Islet precursor cell (in vitro differentiated cells): ENCODE data around the gene EXD2.
"Not testable (repeated sequence)": the region's sequence is repeated elsewhere in the genome, so short reads cannot be mapped to it uniquely, and the experiment has no call there.

Source experiments
- DNase-seq: peaks from one replicate; pipeline ENCODE4 v3.0.0-alpha.2; 2018

EXD2 gene, protein sequence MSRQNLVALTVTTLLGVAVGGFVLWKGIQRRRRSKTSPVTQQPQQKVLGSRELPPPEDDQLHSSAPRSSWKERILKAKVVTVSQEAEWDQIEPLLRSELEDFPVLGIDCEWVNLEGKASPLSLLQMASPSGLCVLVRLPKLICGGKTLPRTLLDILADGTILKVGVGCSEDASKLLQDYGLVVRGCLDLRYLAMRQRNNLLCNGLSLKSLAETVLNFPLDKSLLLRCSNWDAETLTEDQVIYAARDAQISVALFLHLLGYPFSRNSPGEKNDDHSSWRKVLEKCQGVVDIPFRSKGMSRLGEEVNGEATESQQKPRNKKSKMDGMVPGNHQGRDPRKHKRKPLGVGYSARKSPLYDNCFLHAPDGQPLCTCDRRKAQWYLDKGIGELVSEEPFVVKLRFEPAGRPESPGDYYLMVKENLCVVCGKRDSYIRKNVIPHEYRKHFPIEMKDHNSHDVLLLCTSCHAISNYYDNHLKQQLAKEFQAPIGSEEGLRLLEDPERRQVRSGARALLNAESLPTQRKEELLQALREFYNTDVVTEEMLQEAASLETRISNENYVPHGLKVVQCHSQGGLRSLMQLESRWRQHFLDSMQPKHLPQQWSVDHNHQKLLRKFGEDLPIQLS

DNA sequence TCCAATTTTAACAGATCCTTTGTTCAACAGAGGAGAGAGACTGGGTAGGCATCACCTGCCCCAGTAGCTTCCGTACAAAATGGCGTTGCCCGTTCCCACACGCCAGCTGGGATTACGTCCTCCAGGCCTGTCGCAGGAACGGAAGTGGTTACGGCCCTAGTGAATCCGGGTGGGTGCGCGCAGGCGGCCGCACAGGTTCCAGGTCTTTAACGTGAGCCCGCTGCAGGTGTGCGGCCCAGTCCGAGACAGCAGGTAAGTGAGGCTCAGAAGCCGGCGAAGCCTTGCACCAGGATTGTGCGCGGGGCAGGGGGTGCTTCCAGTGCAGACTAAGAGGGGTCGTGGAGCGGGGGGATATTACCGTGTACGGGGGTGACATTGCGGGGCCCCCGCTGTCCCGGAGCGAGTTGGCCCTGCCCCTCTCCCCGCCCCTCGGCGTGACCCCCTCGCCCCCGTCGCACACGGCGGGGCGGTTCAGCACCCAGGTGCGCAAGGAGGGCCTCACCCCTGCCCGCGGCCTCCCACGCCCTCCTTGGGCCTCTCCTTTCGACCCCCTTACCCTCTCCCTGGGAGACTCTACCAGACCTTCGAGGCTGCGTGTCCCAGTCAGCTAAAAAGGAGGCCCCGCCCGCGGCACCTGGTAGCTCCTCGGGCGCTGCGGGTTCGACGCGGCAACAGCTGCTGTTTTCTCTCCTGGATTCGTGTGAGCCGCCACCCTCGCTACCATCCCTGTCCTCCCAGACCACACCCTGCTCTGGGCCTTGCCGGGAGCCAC, at the start of gene EXD2:
TSS of gene EXD2 (plus strand) at position 159 of the 772 bp plus-strand sequence. CDS start 17,973 bp downstream, outside the sequence.
- peak; percentile 97 for DNase-seq

DNA sequence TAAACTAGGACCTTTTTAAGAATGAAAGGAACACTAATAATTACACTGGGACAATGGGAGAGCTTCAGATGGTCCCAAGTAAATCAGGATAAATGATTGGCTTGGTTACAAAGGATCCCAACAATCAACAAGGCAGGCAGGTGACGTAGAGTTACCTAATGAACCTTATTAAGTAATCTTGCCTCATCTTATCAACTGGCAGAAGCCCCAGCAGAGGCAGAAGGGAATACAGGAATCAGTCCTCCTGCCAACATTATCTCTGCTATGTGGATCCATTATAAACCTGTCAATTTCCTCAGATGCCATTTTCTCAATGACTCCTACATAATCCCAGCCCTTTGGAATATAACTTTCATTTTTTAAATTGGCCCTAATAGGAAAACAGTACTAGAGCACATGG, 49.7 kb upstream of the EXD2 start:
- no peak for DNase-seq

DNA sequence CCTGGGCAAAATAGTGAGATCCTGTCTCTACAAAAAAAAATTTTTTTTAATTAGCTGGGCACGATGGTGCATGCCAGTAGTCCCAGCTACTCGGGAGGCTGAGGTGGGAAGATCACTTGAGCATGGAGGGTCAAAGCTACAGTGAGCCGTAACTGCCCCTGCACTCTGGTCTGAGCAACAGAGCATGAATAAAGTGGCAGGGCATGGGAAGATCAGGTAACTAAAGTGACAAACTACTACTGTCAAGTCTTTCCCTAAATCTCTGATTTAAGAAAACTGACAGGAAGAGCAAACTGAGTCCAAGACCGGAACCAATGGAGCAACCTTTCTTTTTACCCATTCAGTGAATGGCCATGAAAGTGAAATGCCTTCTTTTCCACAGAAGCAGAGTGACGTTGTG, 49.2 kb upstream of the EXD2 start:
- no peak for DNase-seq

DNA sequence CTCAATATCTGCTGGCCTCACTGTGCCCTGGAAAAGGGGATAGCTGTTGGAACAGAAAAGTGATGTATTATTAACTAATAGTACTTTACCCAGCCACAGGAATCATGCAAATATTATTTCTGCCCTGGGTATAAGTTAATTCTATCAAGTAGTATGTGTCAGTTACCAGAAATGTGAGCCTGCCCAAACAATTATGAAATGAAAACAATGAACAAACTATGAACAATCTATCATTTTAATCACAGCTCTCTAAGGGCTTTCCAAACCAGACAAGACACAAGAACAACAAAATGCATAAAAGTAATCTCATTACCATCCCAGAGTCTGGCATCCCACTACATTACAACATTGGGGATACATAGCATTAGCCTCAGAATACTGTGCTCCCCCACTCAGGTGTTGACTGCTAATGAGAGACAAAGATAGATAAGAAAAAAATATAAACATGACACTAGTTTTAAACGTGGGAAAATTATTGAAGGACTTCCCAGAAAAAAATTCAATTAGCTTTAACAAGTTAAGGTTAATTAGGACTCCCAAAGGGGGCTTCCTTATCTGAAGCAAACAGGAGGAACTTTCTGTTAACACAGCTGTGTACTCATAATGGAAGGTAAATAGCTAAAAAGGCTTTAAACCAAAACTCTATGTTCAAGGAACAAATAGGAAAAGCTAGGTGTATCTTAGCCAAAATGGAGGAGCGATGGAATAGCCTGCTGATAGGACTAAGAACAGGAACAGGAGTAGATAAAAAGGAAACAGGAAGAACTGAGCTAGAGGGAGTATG, 41.6 kb upstream of the EXD2 start:
- DNase-seq = no peak

DNA sequence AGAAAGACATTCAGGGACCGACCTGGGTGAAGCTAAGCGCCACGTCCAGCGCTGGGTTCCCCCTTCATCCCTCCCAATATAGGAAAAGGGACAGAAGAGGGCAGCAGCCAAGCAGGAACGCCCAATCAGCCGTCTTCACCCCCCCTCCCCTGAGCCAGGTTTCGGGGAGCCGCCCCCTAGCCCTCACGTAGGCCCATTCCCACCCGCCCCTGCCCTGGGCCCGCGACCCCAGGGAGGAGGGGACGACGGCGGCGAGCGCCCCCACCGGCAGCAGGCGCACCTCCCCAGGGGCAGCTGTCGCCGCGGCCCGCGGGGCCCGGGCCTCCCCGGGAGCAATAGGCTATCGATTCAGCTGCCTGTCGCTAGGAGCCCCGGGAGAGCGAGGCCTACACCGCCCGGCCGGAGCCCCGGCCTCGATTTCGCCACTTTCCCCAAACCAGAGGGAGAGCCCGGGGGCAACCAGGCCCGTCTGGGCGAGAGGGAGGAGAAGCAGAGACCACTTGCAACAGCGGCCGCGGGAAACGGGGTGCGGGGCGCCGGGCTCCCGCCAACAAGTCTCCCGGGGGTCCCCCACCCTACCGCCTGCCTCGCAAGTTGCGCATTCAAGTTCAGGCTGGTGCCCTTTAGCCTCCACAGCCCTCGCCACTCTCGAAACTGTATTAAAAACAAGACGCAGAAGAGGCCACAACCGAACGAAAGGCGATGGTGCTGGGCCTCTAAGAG, 39.7 kb upstream of the EXD2 start:
- DNase-seq = peak; percentile 89

DNA sequence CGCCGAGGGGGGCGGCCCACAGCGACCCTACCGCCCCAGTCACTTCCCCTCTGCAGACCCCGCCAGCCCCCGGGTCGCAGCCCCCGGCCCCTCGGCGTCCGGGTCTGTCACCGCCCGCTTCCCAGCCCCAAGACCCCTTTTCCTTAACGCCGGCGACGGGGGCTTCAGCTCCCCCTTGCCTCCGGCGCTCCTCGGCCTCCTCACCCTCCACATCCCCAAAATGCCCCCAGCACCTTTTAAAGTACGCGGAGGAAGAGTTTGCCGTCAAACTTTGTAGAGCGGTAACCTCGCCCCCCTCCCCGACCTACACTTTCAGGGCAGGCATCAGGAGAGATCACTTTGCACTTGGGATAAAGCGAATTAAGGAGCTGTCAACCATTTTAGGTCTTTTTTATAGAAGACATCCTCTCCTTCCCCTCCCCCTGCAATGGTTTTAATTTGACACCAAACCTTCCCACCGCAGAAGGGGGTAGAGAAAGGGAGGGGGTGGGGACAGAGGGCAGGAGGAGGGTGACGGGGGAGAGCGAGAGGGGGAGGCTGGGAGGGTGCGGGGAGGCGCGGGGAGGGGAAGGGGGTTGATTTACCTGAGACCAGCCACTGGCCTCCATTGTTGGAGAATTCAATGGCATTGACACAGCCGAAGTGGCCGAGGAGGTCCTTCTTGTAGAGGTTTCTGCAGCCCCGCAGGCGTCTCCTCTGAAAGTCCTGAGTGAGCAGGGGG, 39.0 kb upstream of the EXD2 start:
- DNase-seq = peak; percentile 54

DNA sequence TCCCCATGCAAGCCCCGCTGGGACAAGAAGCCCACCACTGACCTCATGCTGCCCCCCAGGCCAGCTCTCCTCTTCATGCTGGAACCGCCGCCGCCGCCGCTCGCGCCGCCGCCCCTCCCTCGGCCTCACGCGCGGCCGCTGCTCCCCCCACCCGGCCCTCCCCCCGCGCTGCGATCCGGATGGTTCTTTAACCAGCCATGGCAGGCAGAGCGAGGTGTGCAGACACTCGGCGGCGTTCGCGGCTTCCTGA, 38.5 kb upstream of the EXD2 start, which contains the start of gene DCAF5:
TSS of gene DCAF5 (minus strand) at position 218 of the 250 bp plus-strand sequence. CDS start at position 77, 141 bp downstream.
- peak; percentile 98 for DNase-seq

DNA sequence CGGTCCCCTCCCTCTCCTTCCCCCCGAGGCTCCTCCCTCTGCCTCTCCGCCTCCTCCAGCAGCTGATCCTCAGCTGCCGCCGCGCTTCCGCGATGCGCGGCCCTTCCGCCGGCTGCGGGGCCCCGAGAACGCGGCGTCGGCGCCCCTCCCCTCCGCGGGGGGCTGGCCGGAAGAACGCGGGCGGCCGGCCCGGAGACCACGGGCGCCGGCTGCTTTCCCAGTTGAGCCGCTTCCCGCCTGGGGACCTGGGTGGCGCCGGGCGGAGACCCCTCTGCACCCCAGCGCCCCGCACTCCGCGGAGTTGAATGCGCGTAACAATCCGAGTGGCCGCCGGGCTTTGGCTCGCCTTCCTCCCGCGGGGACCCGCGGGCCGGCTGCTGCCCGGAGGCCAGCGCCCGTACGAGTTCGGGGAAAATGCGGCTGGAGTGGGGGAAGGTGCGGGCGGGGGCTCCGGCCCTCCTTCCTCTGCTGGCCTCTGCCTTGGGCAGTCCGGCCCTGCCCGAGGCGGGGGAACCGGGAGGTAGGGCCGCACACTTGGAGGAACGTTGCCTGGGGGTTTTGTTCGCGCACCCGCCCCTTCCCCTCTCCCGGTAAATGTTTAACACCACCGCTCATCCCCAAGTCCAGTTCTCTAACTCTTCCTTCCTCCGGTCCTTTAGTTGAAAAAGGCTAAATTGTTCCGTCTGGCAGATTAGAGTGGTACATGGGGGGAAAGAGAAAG, 38.0 kb upstream of the EXD2 start:
- DNase-seq = no peak

DNA sequence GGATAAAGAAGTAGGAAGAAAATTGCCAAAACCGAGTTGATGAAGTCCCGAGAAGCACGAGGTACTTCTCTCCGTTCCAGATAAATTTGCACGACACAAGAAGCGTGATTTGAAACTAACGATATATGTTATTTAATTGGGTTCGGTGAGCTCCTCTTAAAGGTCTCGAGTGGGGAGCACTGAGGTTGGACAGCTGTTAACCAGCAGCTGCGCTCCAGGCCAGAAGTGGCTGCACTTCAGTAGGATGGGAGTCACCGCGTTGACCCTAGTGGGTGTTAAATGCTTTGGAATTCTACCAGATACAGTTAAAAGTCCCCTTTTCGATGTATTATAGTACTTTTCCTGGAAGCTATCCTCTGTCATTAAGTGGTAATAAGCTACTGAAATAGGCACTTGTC, 37.4 kb upstream of the EXD2 start:
- no peak for DNase-seq

DNA sequence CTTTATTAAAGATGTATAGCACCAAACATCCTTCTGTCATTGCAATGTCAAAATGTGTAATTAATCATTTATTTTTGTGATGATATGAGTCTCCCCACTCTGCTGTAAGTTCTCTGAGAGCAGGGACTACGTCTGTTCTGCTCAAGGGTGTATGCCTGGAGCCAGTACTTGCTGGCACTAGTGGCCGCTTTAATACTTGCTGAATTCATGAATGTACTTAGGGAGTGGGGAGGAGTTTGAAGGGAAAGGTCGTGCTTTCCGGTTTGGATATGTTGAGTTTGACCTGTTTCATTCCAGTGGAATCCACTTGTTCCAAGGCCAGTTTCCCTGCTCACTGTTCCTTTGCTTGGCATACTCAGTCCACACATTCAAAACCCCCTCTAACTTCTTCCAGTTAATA, 36.5 kb upstream of the EXD2 start:
- DNase-seq = peak; percentile 55

DNA sequence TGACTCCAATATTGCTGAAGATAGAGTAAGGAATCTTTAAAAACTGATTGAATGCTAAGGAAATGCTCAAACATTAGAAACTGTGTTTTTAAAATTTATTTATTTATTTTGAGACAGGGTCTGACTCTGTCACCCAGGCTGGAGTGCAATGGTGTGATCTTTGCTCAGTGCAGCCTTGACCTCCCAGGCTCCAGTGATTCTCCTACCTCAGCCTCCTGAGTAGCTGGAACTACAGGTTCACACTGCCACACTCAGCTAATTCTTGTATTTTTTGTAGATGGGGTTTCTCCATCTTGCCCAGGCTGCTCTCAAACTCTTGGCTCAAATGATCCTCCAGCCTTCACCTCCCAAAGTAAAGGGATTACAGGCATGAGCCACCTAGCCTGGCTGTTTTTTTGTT, 35.1 kb upstream of the EXD2 start:
- DNase-seq = no peak

DNA sequence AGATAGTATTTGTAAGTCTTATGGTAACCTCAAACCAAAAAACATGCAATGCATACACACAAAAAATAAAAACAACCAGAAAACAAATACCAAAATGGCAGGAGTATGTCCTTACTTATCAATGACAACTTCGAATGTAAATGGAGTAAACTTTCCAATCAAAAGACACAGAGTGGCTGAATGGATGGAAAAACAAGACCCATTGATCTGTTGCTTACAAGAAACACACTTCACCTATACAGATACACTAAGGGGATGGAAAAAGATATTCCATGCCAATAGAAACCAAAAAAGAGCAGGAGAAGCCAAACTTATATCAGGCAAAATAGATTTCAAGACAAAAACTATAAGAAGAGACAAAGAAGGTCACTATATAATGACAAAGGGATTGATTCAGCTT, 29.7 kb upstream of the EXD2 start:
- no peak for DNase-seq

DNA sequence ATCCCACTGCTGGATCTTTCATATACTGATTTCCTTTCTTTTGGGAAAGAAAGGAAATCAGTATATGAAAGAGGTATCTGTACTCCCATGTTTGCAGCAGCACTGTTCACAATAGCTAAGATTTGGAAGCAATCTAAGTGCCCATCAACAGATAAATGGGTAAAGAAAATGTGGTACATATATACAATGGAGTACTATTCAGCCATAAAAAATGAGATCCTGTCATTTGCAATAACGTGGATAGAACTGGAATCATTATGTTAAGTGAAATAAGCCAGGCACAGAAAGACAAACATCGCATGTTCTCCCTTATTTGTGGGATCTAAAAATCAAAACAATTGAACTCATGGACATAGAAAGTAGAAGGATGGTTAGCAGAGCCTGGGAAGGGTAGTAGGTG, 25.5 kb upstream of the EXD2 start:
- not testable (repeated sequence) for DNase-seq

DNA sequence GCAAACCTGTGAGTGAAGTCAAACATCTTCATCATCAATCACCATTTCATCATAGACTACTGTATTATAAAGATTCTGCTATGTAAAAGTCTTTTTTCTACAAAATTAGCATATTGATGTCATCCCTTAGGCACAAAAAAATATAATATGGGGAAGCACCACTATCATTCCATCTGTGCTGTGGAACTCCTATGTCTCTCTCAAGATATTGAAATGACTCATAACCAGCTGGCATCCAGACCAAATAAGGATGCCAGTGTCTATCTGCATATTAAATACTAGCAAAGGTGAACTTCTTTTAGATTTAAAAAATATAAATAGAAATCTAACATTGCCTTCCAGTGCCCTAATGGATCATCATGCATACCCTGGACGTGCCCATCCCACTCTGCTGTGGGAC, 20.5 kb upstream of the EXD2 start:
- DNase-seq = no peak

DNA sequence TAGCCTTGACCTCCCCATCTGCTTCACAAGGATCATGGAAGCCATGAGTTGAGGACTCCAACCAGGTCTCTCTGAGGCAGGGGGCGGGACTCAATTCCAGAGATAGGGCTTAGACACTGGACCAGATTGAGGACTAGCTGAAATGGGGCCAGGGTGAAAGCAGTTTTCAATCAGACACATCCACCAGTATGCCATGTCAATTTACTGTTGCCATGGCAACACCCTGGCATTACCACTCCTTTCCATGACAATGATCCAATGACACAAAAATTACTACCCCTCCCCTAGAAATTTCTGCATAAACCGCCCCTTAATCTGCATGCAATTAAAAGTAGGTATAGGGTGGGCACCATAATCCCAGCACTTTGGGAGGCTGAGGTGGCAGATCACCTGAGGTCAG, 19.7 kb upstream of the EXD2 start:
- DNase-seq = no peak

DNA sequence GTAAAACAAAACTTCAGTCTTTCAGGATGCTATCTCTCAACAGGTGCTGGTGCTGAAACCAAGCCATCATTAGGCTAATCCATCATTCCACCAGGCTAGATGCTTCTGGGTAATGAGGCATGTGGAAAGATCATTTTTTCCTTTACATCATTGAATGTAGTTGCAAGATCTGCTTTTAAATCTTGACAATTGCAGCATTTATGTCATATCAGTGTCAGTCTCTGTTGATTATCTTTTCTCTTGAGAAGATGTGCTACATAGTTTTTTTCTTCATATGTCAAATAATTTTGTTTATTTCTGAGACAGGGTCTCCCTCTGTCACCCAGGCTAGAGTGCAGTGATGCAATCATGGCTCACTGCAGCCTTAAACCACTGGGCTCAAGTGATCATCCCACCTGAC, 16.2 kb upstream of the EXD2 start:
- no peak for DNase-seq

DNA sequence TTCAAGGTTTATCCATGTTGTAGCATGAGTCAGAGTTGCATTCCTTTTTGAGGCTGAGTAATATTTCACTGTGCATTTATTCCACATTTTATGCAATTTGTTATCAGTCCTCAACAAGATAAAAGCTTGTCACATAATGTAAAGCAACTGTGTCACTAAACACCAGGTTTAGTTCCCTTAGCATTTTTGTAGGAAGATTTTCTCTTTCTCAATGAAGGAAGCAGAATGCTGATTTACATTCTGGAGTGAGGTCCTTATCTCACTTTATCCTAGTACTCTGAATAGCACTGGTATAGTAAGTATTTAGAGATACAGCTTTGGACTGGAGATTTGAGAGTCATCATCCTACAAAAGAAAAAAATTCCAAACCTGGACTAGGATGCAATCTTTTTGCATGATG, 9.8 kb upstream of the EXD2 start:
- DNase-seq = no peak

DNA sequence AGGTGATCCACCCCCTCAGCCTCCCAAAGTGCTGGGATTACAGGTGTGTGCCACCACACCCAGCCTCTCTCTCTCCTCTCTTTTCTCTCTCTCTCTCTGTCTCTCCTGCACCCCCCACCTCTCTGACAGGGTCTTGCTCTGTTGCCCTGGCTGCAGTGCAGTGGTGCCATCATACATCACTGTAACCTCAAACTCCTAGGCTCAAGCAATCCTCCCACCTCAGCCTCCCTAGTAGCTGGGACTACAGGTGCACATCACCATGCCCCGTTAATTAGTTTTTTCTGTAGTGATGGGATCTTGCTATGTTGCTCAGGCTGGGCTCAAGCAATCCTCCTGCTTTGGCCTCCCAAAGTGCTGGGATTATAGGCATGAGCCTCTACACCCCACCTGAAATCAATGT, 8.7 kb upstream of the EXD2 start:
- not testable (repeated sequence) for DNase-seq

DNA sequence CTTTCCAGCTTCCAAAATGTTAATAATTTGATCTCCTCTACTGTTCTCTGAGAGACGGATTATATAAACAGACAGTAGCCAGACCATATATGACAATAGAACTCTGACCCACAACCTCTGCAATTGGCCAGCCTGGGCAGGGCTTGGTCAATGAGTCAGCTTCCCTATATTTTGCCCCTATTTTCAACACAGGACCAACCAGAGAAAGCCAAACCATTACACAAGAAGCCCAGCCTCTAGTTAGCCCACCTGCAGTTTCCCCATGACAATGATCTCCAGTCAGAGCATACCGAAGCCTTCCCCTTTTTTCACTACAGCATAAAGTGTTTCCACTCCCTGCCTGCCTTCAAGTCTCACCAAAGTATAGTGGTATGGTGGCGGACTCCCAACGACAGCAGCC, 7.6 kb upstream of the EXD2 start:
- DNase-seq = no peak

DNA sequence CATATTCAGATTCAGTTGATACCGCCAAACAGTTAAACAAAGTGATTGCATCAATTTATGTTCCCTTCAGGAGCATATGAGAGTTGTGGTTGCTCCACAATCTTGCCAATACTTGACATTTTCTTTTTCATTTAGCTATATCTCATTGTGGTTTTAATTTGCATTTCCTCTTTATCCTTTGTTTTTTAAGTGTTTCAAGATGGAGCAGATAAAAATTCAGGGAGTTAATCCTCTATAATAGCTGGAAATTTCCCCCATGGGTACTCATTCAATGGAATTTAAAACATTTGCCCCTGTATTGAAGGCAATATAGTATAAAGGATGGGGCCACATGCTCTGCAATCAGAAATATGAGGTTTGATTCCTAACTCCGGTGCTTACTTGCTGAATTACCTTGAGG, 1.1 kb upstream of the EXD2 start:
- no peak for DNase-seq

DNA sequence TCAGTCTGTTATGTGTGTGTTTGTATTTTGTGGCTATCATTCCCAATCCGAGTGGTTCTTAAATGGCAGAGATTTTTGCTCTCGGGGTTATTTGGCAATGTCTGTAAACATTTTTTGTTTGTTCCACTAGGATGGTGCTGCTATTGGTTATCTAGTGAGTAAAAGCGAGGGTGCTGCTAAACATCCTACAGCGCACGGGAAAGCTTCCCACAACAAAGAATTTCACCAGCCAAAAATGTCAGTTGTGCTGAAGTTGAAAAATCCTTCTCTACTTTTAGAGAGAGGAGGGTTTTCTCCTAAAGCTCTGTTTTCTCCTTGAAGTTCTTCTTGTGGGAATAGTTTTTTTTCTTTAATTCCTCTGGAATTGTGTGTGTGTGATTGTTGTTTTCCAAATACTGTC, 2.4 kb downstream of the EXD2 start:
- no peak for DNase-seq
